Right lobe of liver (tissue), 6 donors: ENCODE results near the gene PUS7L. TPM values are rescaled to one million over a fixed set of nuclear protein-coding genes. Genes with fewer than 3 reads are reported as not detected.

Experiments used
- ATAC-seq, 4 donors: fragments of 200-7000 bp; cut with Tn5 transposase; one replicate each; pipeline ENCODE4 v1.9.1; 2020; ENCODE audit warnings: mild to moderate bottlenecking in 4 of 4, moderate library complexity in 4 of 4
- DNase-seq, 3 donors: peaks; one replicate each; pipeline ENCODE4 v3.0.0-alpha.2; 2020
- H3K27ac ChIP-seq, 3 donors: fragments of 200-600 bp; one replicate each; pipeline ENCODE4 v1.8.0; 2022
- H3K27me3 ChIP-seq, 2 donors: fragments of 200-600 bp; one replicate each; pipeline ENCODE4 v1.8.0; 2022
- H3K36me3 ChIP-seq, 4 donors: fragments of 200-600 bp; sonication (generic) in 1 of 4; one replicate each; pipeline versions ENCODE4 v1.5.1 to v1.8.0; 2017 to 2022; ENCODE audit warnings: control low read depth in 1 of 4
- H3K4me1 ChIP-seq, 4 donors: fragments of 200-600 bp; sonication (generic) in 1 of 4; one replicate each; pipeline versions ENCODE4 v1.5.1 to v1.8.0; 2017 to 2022; ENCODE audit warnings: control low read depth in 1 of 4
- H3K4me3 ChIP-seq, 3 donors: fragments of 200-600 bp; one replicate each; pipeline ENCODE4 v1.8.0; 2022
- H3K9me3 ChIP-seq, 4 donors: fragments of 200-600 bp; sonication (generic) in 1 of 4; one replicate each; pipeline versions ENCODE4 v1.5.1 to v1.8.0; 2017 to 2022; ENCODE audit warnings: control low read depth in 1 of 4
- POLR2A ChIP-seq: fragments of 450-650 bp; IDR thresholded peaks from one replicate; pipeline ENCODE4 v1.6.1; 2017; ENCODE audit warnings: antibody characterized with exemption, mild to moderate bottlenecking
- WGBS: methylation state at CpG from one replicate; pipeline ENCODE4 v1.1.6; 2018; ENCODE audit warnings: low coverage, low lambda C conversion rate; ENCODE audit not compliant: insufficient coverage; ENCODE audit errors: missing lambda C conversion rate; 5-methylcytosine and 5-hydroxymethylcytosine counted together
- intact Hi-C, 2 donors: fragments of 100-400 bp; cut with DNase I; formaldehyde crosslinking; loops; one replicate each; pipeline versions ENCODE4 v1.11.2 to v1.14.1; 2022
- total RNA-seq, 6 experiments: library from RNA; depleted of rRNA in 2 of 6; stranded (reverse); fragments of >200 nt in 2 of 6; fragmentation: NEBNext Ultra II Directional in 3 of 6; extraction: Animal tissue kit (Norgen Biotek cat#: 25700) in 3 of 6; gene quantifications; one replicate each; pipeline versions ENCODE4 v1.1.0 to v1.2.4, GENCODE V29; 2016 to 2023
- TF ChIP-seq, protein P1 (sequence below), 4 donors: fragments of 200-600 bp in 3 of 4; fragments of 450-650 bp in 1 of 4; IDR thresholded peaks; one replicate each; pipeline versions ENCODE4 v1.5.1 to v1.8.0; 2016 to 2022; ENCODE audit warnings: antibody characterized with exemption in 4 of 4, mild to moderate bottlenecking in 2 of 4
- donor health status: DM: no; HTN: yes; CAD: no.
- donor health status: DM: no; HTN: no; CAD: no.
- donor health status: DM: no; HTN: no; CAD: no.
- donor health status: DM: no; HTN: yes; CAD: no.
- donor health status: DM: no; HTN: yes; CAD: no.

The PUS7L gene
- total RNA-seq, 6 experiments from 2014 or later = 3.9 to 9.1 (median 5.0) TPM

DNA sequence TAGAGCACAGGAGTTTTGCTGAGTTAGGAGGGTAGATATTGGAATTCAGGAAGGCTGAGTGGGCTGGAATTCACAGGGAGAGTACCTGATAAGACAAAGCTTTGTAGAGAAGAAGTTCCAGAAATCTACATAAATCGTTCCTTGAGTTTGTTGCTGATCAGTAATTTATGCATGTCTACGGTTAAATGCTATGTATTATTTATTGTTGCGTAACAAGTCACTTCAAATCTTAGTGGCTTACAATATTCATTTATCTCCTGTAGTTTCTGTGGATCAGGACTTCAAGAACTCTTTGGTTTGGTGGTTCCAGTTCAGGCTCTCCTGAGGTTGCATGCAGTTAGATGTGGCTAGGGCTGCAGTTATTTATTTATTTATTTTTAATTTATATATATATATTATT, 7.8 kb downstream of the PUS7L start:
- intact Hi-C loops = no loop called here
- no peak overlapping the region for H3K4me3 ChIP-seq
- DNase-seq (no peak), ATAC-seq (no peak)
- no peak overlapping the region for H3K27ac ChIP-seq
- no peaks in the 10 kb centered on the region for H3K4me1 ChIP-seq
- whole genome bisulfite sequencing = 76% methylated on average over 3 of the region's 3 CpGs
- no peaks in the 10 kb centered on the region for H3K36me3 ChIP-seq
- no peaks in the 10 kb centered on the region for H3K9me3 ChIP-seq
- H3K27me3 ChIP-seq = no peaks in the 10 kb centered on the region
- no peak for TF ChIP-seq POLR2A
- TF ChIP-seq, protein P1, sequence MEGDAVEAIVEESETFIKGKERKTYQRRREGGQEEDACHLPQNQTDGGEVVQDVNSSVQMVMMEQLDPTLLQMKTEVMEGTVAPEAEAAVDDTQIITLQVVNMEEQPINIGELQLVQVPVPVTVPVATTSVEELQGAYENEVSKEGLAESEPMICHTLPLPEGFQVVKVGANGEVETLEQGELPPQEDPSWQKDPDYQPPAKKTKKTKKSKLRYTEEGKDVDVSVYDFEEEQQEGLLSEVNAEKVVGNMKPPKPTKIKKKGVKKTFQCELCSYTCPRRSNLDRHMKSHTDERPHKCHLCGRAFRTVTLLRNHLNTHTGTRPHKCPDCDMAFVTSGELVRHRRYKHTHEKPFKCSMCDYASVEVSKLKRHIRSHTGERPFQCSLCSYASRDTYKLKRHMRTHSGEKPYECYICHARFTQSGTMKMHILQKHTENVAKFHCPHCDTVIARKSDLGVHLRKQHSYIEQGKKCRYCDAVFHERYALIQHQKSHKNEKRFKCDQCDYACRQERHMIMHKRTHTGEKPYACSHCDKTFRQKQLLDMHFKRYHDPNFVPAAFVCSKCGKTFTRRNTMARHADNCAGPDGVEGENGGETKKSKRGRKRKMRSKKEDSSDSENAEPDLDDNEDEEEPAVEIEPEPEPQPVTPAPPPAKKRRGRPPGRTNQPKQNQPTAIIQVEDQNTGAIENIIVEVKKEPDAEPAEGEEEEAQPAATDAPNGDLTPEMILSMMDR (IDR thresholded peaks at IDR 0.05) = no peak

DNA sequence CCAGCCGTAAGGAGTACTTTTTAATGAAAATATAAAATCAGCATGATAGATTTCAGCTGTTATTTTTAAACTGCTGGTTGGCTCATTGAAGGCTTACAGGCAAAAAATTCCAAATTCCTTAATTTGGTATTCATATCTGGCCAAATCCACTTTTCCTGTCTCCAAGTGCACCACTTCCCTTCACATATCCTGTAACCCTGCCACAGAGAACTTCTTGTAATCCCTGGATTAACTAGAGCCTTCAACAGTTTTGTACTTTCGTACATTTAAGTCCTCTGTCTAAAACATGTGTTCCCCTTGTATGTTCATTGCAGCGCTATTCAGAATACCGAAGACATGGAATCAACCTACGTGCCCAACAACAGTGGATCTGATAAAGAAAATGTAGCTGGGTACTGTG, 9.6 kb downstream of the PUS7L start:
- TF ChIP-seq POLR2A = no peak
- TF ChIP-seq, protein P1 (IDR thresholded peaks at IDR 0.05) = no peak
- ATAC-seq = no peak
- Histone ChIP-seq H3K27me3 (no peaks in the 10 kb centered on the region), H3K4me1 (no peaks in the 10 kb centered on the region), H3K9me3 (no peaks in the 10 kb centered on the region), H3K36me3 (peaks cover 0 to 3% (median 0%) of the 10 kb centered on the region in 4 donors), H3K27ac (no peak overlapping the region), H3K4me3 (no peak overlapping the region)
- intact Hi-C loops = no loop called here
- no peak for DNase-seq
- WGBS = 95% methylated on average over 5 of the region's 5 CpGs

DNA sequence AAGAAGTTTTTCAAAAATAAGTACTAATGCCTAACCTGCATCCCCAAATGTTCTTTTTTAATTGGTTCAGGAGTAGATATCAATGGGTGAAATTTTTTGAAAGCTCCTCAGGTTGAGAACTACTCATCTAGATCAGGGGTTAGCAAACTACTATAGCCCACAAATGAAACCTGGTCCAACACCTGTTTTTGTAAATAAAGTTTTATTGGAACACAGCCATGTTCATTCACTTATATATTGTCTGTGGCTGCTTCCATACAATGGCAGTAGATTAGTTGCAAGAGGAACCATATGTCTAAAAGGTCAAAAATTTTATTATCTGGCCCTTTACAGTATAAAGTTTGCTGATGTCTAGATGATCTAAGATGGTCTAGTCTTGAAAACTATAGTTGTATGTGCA, 13.8 kb downstream of the PUS7L start:
- DNase-seq (no peak), ATAC-seq (no peak)
- H3K27ac ChIP-seq = no peak overlapping the region
- no peaks in the 10 kb centered on the region for H3K4me1 ChIP-seq
- H3K4me3 ChIP-seq = no peak overlapping the region
- TF ChIP-seq, protein P1 (IDR thresholded peaks at IDR 0.05) = no peak
- no peak for TF ChIP-seq POLR2A
- H3K36me3 ChIP-seq = peaks cover 0 to 13% (median 0%) of the 10 kb centered on the region in 4 donors
- H3K27me3 ChIP-seq = no peaks in the 10 kb centered on the region
- no peaks in the 10 kb centered on the region for H3K9me3 ChIP-seq
- intact Hi-C loops = no loop called here

DNA sequence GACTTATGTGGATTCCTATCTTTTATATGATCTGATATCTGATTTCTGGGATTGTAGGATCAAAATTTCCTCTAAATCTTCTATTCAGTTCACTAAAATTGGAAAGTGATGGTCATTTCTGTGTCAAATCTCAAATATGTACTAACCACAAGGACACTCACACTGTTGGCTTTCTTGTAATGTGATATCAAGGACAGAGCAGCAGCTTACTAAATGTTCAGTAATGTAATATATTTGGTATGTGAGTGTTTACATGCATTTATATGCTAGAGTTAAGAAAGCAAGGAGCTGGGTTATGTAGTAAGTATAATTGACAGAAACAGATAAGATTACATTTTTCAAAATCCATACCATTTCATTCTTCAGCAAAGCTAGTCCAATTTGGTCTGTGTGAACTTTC, 16.5 kb downstream of the PUS7L start:
- Histone ChIP-seq H3K27ac (no peak overlapping the region), H3K9me3 (no peaks in the 10 kb centered on the region), H3K36me3 (peaks cover 0 to 13% (median 0%) of the 10 kb centered on the region in 4 donors), H3K4me3 (no peak overlapping the region), H3K4me1 (no peaks in the 10 kb centered on the region), H3K27me3 (no peaks in the 10 kb centered on the region)
- ATAC-seq (no peak), DNase-seq (no peak)
- no peak for TF ChIP-seq POLR2A
- TF ChIP-seq, protein P1 (IDR thresholded peaks at IDR 0.05) = no peak
- intact Hi-C loops = no loop called here

DNA sequence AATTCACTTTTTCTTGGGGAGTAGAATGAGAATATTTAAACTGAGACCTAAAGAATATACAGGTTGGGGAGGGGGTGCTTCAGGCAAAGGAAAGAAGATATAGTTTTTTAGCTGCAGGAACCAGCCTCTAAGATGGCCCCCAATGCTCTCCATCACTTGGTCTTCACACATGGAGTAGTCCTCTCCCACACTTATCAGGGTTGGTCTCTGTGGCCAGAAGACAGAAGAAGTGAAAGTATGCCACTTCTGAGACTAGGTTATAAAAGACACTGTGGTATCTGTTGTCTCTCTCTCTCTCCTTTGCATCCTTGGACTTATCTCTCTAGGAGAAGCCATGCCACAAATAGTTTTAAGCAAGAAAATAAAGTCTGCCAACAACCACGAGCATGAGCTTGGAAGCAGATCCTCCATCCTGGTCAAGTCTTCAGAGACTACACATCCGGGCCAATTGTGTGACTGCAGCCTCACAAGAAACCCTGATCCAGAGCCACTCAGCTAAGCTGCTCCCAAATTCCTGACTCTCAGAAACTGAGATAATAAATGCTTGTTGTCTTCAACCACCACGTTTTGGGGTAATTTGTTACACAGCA, 18.0 kb downstream of the PUS7L start:
- intact Hi-C loops = no loop called here
- Histone ChIP-seq H3K27ac (no peak overlapping the region), H3K36me3 (peaks cover 0 to 17% (median 6%) of the 10 kb centered on the region in 4 donors), H3K27me3 (no peaks in the 10 kb centered on the region), H3K4me3 (no peak overlapping the region), H3K9me3 (no peaks in the 10 kb centered on the region), H3K4me1 (no peaks in the 10 kb centered on the region)
- no peak for TF ChIP-seq POLR2A
- TF ChIP-seq, protein P1 (IDR thresholded peaks at IDR 0.05) = no peak
- DNase-seq = no peak
- WGBS = 74% methylated on average over 2 of the region's 3 CpGs
- ATAC-seq = no peak
